WI38 (cell line): ENCODE data around the gene AVEN.

ENCODE experiments used
- H3K4me3 ChIP-seq: 2 replicates; pipeline ENCODE4 v1.5.1; 2011; ENCODE audit warnings: low read depth, mild to moderate bottlenecking, control low read depth, low read length
- TF ChIP-seq, protein P1 (sequence below): IDR thresholded peaks from 2 replicates; pipeline ENCODE4 v1.5.1; 2012; ENCODE audit warnings: low read depth, mild to moderate bottlenecking, control low read depth, low read length

Gene AVEN

DNA sequence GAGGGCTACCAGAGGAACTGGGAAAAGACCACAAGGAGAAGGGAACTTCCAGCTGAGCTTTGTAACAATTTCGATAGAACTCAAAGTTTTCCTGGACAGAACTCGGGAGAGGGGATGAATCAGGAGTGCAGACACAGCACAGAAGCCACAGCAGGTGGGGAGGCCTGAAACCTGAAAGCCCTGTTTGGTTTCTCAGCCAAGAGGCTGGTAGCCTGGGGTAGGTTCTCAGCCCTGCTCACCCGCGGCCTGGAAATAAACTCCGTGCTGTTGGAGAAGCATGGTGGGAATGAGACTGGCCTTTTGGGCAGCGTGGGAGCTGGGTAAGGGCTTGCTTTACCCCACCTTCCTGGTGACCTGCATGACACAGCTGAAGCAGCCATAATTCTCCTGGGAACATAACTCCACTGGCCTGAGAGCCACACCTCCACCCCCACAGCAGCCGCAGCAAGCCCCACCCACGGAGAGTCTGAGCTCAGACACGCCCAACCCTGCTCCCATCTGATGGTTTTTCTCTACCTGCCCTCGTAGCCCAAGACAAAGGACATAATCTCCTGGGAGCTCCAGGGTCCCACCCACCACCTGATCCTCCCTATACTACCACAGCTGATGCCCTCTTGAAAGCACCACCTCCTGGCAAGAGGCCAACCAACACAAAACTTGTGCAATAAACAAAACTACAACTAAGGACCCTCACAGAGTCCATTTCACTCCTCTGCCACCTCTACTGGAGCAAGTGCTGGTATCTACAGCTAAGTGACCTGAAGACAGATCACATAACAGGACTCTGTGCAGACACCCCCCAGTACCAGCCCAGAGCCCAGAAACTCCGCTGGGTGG is 123.2 kb downstream of the AVEN start:
- H3K4me3 ChIP-seq: no peak overlapping the region
- TF ChIP-seq, protein P1, sequence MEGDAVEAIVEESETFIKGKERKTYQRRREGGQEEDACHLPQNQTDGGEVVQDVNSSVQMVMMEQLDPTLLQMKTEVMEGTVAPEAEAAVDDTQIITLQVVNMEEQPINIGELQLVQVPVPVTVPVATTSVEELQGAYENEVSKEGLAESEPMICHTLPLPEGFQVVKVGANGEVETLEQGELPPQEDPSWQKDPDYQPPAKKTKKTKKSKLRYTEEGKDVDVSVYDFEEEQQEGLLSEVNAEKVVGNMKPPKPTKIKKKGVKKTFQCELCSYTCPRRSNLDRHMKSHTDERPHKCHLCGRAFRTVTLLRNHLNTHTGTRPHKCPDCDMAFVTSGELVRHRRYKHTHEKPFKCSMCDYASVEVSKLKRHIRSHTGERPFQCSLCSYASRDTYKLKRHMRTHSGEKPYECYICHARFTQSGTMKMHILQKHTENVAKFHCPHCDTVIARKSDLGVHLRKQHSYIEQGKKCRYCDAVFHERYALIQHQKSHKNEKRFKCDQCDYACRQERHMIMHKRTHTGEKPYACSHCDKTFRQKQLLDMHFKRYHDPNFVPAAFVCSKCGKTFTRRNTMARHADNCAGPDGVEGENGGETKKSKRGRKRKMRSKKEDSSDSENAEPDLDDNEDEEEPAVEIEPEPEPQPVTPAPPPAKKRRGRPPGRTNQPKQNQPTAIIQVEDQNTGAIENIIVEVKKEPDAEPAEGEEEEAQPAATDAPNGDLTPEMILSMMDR: no peak

DNA sequence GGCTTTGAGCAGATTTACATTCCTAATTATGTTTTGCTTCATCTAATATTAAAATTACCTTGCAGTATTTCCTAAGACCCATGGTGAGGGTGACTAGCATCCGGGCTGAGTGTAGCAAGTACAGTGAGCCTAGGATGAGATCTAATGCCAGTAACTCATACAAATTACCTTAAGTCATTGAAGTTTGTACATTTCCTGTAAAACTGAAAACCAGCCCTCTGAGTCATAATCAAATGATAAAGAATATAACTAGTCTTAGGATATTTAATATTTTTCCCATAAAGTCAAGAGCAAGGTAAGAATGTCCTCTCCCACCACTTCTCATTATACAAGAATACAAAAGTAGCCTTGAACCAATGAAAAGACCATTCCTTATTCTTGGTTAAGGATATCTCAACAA is 125.5 kb downstream of the AVEN start:
- TF ChIP-seq, protein P1: no peak
- no peak overlapping the region for H3K4me3 ChIP-seq

DNA sequence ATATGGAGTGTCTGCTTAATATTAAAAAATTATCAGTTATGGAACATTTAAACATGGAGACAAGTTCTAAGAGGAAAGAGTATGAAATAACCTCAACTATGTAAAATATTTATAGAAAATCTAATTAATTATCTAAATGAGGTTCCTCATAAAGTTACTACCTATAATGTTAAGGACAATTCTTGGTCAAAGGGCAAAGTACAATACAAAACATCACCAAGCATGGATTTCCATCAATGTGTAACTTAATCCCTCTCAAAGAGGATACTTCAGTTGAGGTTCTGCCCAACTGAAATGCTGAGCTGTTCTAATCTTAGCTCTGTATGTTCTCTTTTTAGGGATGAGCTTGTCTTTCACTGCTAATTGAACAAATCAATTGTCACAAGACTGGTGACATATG is 126.7 kb downstream of the AVEN start:
- no peak overlapping the region for H3K4me3 ChIP-seq
- TF ChIP-seq, protein P1: no peak

DNA sequence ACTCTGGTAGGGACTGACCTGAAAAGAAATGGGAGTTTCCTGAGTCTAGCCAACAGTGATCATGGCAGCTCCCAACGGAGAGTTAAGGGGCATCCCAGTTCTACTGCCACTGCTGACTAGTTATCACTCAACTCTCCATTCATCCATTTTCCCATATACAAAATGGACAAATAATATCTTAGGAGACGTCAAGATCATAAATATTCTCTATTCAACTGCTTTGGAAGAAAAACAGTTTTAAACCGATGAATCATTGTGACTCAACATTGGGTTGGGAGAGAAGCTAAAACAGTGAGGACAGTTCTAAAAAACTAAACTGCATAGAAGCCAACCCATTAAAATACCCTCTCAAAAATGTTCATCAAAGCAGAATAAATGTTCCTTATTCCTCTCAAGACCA is 128.3 kb downstream of the AVEN start:
- H3K4me3 ChIP-seq: no peak overlapping the region
- TF ChIP-seq, protein P1: no peak

DNA sequence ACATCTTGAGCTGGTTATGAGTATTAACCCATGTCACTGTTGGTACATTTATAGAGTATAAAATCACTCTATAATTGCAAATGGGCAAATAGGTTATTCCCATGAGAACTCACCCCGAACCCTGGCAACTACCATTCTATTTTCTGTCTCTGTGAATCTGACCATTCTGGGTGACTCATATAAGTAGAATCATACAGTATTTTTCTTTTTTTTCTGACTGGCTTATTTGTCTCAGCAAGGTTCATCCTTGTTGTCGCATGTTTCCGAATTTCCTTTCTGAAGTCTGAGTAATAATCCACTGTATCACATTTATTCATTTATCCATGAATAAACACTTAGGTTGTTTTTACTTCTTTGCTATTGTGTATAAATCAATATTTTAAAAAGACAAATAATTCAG is 130.6 kb downstream of the AVEN start:
- no peak overlapping the region for H3K4me3 ChIP-seq
- TF ChIP-seq, protein P1: no peak

DNA sequence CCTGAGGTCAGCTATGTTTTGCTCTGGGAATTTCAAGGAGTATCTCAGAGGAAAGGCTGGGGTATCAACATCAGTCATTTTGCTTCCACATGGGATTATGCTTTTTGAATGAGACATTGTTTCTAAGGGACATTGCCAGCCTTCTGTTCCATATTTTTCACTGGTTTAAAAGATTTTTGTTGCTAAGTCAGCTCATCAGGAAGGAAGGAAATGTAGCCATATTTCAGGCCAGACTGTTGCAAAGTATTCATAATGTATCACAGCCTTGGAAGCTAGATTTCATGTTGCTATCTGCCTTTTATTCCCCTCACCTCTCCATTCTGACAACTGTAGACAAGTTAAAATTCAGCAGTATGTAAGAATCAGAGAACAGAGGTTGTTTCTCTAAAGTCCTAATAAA is 131.7 kb downstream of the AVEN start:
- H3K4me3 ChIP-seq: no peak overlapping the region
- TF ChIP-seq, protein P1: no peak

DNA sequence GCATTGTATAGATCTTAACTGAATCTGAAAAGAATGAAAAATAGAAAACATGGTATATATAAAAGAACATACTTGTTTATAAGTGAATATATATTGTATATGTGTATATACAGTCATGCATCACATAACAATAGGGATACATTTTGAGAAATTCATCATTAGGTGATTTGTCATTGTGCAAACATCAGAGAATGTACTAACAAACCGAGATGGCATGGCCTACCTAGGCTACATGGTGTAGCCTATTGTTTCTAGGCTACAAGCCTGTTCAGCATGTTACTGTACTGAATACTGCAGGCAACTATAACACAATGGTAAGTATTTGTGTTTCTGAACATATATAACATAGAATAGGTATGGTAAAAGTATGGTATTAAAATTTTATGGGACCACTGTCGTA is 135.3 kb downstream of the AVEN start:
- TF ChIP-seq, protein P1: no peak
- H3K4me3 ChIP-seq: no peak overlapping the region
